ENCODE results near the gene PTPN6. TPM values are rescaled to one million over a fixed set of nuclear protein-coding genes. Genes with fewer than 3 reads are reported as not detected.

Gene PTPN6
- total and polyA plus RNA-seq, 9 donors, result 4.6 to 25.3 (median 9.8) TPM

GRCh38 chr12:6966351-6966750, 15.2 kb downstream of the PTPN6 start:
- 80 to 83% (median 82%) methylated on average over 7 of the region's 7 CpGs for WGBS, 3 donors
- no peak overlapping the region for H3K27ac ChIP-seq
- peak in 1 of 5 donors; percentile 3 for DNase-seq
- intact Hi-C loops (cut with DNase I), result loop anchor here (5.0 to 10.0 kb wide), 2 partner anchors 99 to 102 kb away; partner anchors contain the start of gene TPI1 (in 4 of the 4)
- no peaks in the 10 kb centered on the region for H3K36me3 ChIP-seq
- H3K27me3 ChIP-seq, result no peaks in the 10 kb centered on the region
- H3K4me1 ChIP-seq (ENCODE audit: insufficient read depth), result peaks cover 9% of the 10 kb centered on the region
- H3K9me3 ChIP-seq, result no peaks in the 10 kb centered on the region
- no peak overlapping the region for H3K4me3 ChIP-seq
- TF ChIP-seq CTCF (IDR thresholded peaks at IDR 0.05) (no peak), EP300 (IDR thresholded peaks at IDR 0.05) (no peak), POLR2A (IDR thresholded peaks at IDR 0.05) (no peak)

- 74 to 79% (median 76%) methylated on average over 10 of the region's 10 CpGs for WGBS, 3 donors
- no peak overlapping the region for H3K27ac ChIP-seq
- no peak overlapping the region for H3K4me3 ChIP-seq
- intact Hi-C loops (cut with DNase I), result loop anchor here (5.0 to 10.0 kb wide), 2 partner anchors 100 to 103 kb away; partner anchors contain the start of gene TPI1 (in 4 of the 4)
- DNase-seq, result peak in 1 of 5 donors; percentile 25
- TF ChIP-seq EP300 (IDR thresholded peaks at IDR 0.05) (no peak), CTCF (IDR thresholded peaks at IDR 0.05) (no peak), POLR2A (IDR thresholded peaks at IDR 0.05) (no peak)
- no peaks in the 10 kb centered on the region for H3K27me3 ChIP-seq
- no peaks in the 10 kb centered on the region for H3K9me3 ChIP-seq
- H3K36me3 ChIP-seq, result no peaks in the 10 kb centered on the region
- H3K4me1 ChIP-seq (ENCODE audit: insufficient read depth), result peaks cover 7% of the 10 kb centered on the region
These were observed 16.5 kb downstream of the PTPN6 start for GRCh38 chr12:6967651-6968100.

- H3K4me3 ChIP-seq, result no peak overlapping the region
- intact Hi-C loops (cut with DNase I), result loop anchor here (5.0 to 10.0 kb wide), 2 partner anchors 101 to 104 kb away; partner anchors contain the start of gene TPI1 (in 4 of the 4)
- H3K9me3 ChIP-seq, result no peaks in the 10 kb centered on the region
- peaks cover 7% of the 10 kb centered on the region for H3K4me1 ChIP-seq (ENCODE audit: insufficient read depth)
- H3K36me3 ChIP-seq, result no peaks in the 10 kb centered on the region
- no peak for TF ChIP-seq EP300 (IDR thresholded peaks at IDR 0.05)
- TF ChIP-seq POLR2A (IDR thresholded peaks at IDR 0.05), result no peak
- TF ChIP-seq CTCF (IDR thresholded peaks at IDR 0.05), result no peak
- WGBS, 3 donors, result 70 to 73% (median 72%) methylated on average over 9 of the region's 9 CpGs
- no peaks in the 10 kb centered on the region for H3K27me3 ChIP-seq
- H3K27ac ChIP-seq, result no peak overlapping the region
- peak in 2 of 5 donors; percentile 27 to 31 for DNase-seq
These were observed 17.3 kb downstream of the PTPN6 start for GRCh38 chr12:6968426-6968825.

GRCh38 chr12:6970096-6970527, 19.0 kb downstream of the PTPN6 start:
- WGBS, 3 donors, result 0 to 1% (median 1%) methylated on average over 24 to 31 of the region's 31 CpGs
- H3K27me3 ChIP-seq, result no peaks in the 10 kb centered on the region
- TF ChIP-seq POLR2A (IDR thresholded peaks at IDR 0.05) (no peak), CTCF (IDR thresholded peaks at IDR 0.05) (no peak), EP300 (IDR thresholded peaks at IDR 0.05) (no peak)
- H3K9me3 ChIP-seq, result no peaks in the 10 kb centered on the region
- peak overlapping the region; percentile 68 to 72 for H3K27ac ChIP-seq
- DNase-seq, result peak in 4 of 5 donors; percentile 55 to 76 (median 66)
- H3K36me3 ChIP-seq, result no peaks in the 10 kb centered on the region
- H3K4me3 ChIP-seq, result peak overlapping the region; percentile 78
- H3K4me1 ChIP-seq (ENCODE audit: insufficient read depth), result peaks cover 7% of the 10 kb centered on the region
- intact Hi-C loops (cut with DNase I), result no loop called here
